ENCODE results near the gene GRM7. TPM values are rescaled to one million over a fixed set of nuclear protein-coding genes. Genes with fewer than 3 reads are reported as not detected.

GRM7 gene
- total and polyA plus RNA-seq, 2 experiments from 2014 or later = 1.7 to 2.7 TPM

DNA sequence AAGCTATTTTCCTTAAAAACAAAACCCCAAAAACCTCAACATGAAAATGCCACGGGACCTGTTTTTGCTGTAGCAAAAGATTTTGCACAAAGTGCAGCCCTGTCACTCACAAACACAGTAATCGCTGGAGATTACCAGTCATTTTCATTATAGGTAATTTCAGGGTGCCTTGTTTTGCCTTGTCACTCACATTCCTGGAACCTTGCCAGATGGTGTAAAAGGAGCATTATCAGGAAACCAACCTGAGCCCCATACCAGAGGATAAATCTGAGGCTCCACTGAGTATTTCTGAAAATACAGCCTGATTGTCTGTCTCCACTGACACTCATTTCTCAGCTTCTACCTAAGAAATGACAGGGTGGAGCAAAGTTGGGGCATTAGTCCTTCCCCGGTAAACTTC lies 849.4 kb downstream of the GRM7 start:
- H3K9me3 ChIP-seq (ENCODE audit: low read depth) = no peaks in the 10 kb centered on the region
- WGBS (ENCODE audit: low lambda C conversion rate, missing lambda C conversion rate) = 81% methylated on average over 3 of the region's 3 CpGs
- H3K79me2 ChIP-seq = no peaks in the 10 kb centered on the region
- H3K36me3 ChIP-seq (replicated peaks; ENCODE audit: insufficient read depth, low read depth) = no peaks in the 10 kb centered on the region
- H3K4me2 ChIP-seq = no peak overlapping the region
- H2AFZ ChIP-seq = no peak overlapping the region
- H4K20me1 ChIP-seq (ENCODE audit: insufficient read depth, poor library complexity, severe bottlenecking) = no peaks in the 10 kb centered on the region
- H3K9me2 ChIP-seq (replicated peaks; ENCODE audit: insufficient read depth) = no peaks in the 10 kb centered on the region
- H3K27me3 ChIP-seq = no peaks in the 10 kb centered on the region
- no peak overlapping the region for H3K27ac ChIP-seq
- no peak overlapping the region for H3K4me3 ChIP-seq
- peak; percentile 10 for DNase-seq (ENCODE audit: low spot score)
- no peaks in the 10 kb centered on the region for H3K4me1 ChIP-seq (ENCODE audit: insufficient read depth)
- TF ChIP-seq EZH2 (IDR thresholded peaks at IDR 0.05; ENCODE audit: borderline replicate concordance) (no peak), EZH2phosphoT487 (IDR thresholded peaks at IDR 0.05; ENCODE audit: low read depth, severe bottlenecking, unreplicated experiment) (no peak)
- TF ChIP-seq, protein P1, sequence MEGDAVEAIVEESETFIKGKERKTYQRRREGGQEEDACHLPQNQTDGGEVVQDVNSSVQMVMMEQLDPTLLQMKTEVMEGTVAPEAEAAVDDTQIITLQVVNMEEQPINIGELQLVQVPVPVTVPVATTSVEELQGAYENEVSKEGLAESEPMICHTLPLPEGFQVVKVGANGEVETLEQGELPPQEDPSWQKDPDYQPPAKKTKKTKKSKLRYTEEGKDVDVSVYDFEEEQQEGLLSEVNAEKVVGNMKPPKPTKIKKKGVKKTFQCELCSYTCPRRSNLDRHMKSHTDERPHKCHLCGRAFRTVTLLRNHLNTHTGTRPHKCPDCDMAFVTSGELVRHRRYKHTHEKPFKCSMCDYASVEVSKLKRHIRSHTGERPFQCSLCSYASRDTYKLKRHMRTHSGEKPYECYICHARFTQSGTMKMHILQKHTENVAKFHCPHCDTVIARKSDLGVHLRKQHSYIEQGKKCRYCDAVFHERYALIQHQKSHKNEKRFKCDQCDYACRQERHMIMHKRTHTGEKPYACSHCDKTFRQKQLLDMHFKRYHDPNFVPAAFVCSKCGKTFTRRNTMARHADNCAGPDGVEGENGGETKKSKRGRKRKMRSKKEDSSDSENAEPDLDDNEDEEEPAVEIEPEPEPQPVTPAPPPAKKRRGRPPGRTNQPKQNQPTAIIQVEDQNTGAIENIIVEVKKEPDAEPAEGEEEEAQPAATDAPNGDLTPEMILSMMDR (IDR thresholded peaks at IDR 0.05; ENCODE audit: poor library complexity) = no peak

DNA sequence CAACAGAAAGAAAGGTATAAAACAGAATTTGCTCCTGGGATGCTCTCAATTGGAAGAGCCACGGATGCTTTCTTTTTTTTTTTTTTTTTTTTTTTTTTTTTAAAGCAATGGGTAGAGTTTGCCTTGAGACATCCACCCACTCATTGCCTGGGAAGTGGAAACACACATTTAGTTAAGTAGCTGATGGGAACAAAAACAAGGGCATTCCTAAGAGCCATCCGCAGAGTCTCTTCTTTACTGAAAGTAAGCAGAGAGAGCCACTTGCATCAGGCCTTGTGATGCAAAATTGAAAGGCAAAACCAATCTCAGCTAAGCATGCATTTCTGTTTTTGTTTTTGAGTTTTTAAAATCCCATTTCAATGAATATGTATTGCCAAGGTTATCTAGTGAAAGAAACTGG lies 852.8 kb downstream of the GRM7 start:
- TF ChIP-seq EZH2phosphoT487 (IDR thresholded peaks at IDR 0.05; ENCODE audit: low read depth, severe bottlenecking, unreplicated experiment) = no peak
- no peak for TF ChIP-seq EZH2 (IDR thresholded peaks at IDR 0.05; ENCODE audit: borderline replicate concordance)
- TF ChIP-seq, protein P1 (IDR thresholded peaks at IDR 0.05; ENCODE audit: poor library complexity) = no peak
- WGBS (ENCODE audit: low lambda C conversion rate, missing lambda C conversion rate) = 88% methylated on average over 2 of the region's 2 CpGs
- Histone ChIP-seq H3K27ac (no peak overlapping the region), H3K9me2 (replicated peaks; ENCODE audit: insufficient read depth) (no peaks in the 10 kb centered on the region), H3K4me1 (ENCODE audit: insufficient read depth) (no peaks in the 10 kb centered on the region), H3K36me3 (replicated peaks; ENCODE audit: insufficient read depth, low read depth) (no peaks in the 10 kb centered on the region), H3K9me3 (ENCODE audit: low read depth) (no peaks in the 10 kb centered on the region), H3K79me2 (no peaks in the 10 kb centered on the region), H3K4me3 (no peak overlapping the region), H4K20me1 (ENCODE audit: insufficient read depth, poor library complexity, severe bottlenecking) (no peaks in the 10 kb centered on the region), H2AFZ (no peak overlapping the region), H3K4me2 (no peak overlapping the region), H3K27me3 (no peaks in the 10 kb centered on the region)
- DNase-seq (ENCODE audit: low spot score) = no peak

DNA sequence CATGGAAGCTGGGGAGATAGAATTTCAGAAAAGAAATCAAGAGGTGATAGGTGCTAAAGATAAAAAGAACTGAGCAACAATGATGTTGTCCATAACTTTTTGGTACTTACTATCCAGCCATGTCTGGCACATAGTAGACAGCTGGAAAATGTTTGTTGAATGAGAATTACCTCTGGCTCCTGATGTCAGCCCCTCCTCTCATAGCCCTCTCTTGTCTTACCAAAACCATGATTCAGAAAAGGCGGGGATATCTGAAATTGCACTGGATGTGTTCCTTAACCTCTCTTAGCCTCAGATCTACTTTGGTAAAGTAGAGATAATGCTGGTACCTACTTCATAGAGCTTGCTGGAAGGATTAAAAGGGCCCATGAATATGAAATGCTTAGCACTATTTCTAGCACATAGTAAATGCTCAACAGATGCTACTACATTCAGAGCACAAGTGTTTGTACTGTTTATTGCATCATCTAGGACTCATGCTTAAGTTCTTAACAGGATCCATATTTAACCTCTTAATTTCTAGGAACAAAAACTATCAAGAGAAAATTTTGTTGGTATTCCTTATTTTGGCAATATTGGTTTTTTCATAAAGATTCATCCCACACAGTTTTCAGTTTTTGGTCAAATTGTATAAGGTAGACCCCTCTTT lies 859.9 kb downstream of the GRM7 start:
- H3K9me2 ChIP-seq (replicated peaks; ENCODE audit: insufficient read depth) = no peaks in the 10 kb centered on the region
- no peaks in the 10 kb centered on the region for H3K36me3 ChIP-seq (replicated peaks; ENCODE audit: insufficient read depth, low read depth)
- WGBS (ENCODE audit: low lambda C conversion rate, missing lambda C conversion rate) = 87% methylated on average over 1 of the region's 1 CpG
- H3K27ac ChIP-seq = no peak overlapping the region
- H3K79me2 ChIP-seq = no peaks in the 10 kb centered on the region
- no peaks in the 10 kb centered on the region for H4K20me1 ChIP-seq (ENCODE audit: insufficient read depth, poor library complexity, severe bottlenecking)
- H3K4me1 ChIP-seq (ENCODE audit: insufficient read depth) = no peaks in the 10 kb centered on the region
- no peaks in the 10 kb centered on the region for H3K27me3 ChIP-seq
- no peak for DNase-seq (ENCODE audit: low spot score)
- H3K4me3 ChIP-seq = no peak overlapping the region
- no peak overlapping the region for H2AFZ ChIP-seq
- TF ChIP-seq EZH2 (IDR thresholded peaks at IDR 0.05; ENCODE audit: borderline replicate concordance) (no peak), EZH2phosphoT487 (IDR thresholded peaks at IDR 0.05; ENCODE audit: low read depth, severe bottlenecking, unreplicated experiment) (no peak)
- TF ChIP-seq, protein P1 (IDR thresholded peaks at IDR 0.05; ENCODE audit: poor library complexity) = no peak
- H3K9me3 ChIP-seq (ENCODE audit: low read depth) = no peaks in the 10 kb centered on the region
- H3K4me2 ChIP-seq = no peak overlapping the region
